SK-N-SH treated with all-trans-retinoic acid at 6 μM for 48 hours (cell line): Measurements from ENCODE around the gene CDC42EP5.
"Not testable (repeated sequence)": the region's sequence is repeated elsewhere in the genome, so short reads cannot be mapped to it uniquely, and the experiment has no call there.

ENCODE experiments used
- ATAC-seq: fragments of 200-7000 bp; cut with Tn5 transposase; 3 replicates; pipeline ENCODE4 v1.9.1; 2020; ENCODE audit warnings: mild to moderate bottlenecking, moderate library complexity
- BACH2 ChIP-seq: fragments of 250-450 bp; sonication (Bioruptor Pico); IDR thresholded peaks from 2 replicates; pipeline ENCODE4 v1.9.0; 2021; ENCODE audit warnings: mild to moderate bottlenecking, borderline replicate concordance
- CSDC2 ChIP-seq: fragments of 250-450 bp; sonication (Bioruptor Pico); IDR thresholded peaks from 2 replicates; pipeline ENCODE4 v1.5.0; 2020; ENCODE audit warnings: mild to moderate bottlenecking, moderate library complexity
- ESRRG ChIP-seq: fragments of 250-450 bp; sonication (Bioruptor Pico); IDR thresholded peaks from 2 replicates; pipeline ENCODE4 v1.6.1; 2021; ENCODE audit warnings: mild to moderate bottlenecking
- GLIS3 ChIP-seq: fragments of 250-450 bp; sonication (Bioruptor Pico); IDR thresholded peaks from 2 replicates; pipeline ENCODE4 v1.5.0; 2020; ENCODE audit warnings: mild to moderate bottlenecking, moderate library complexity
- ISL1 ChIP-seq: fragments of 250-450 bp; sonication (Bioruptor Pico); IDR thresholded peaks from 2 replicates; pipeline ENCODE4 v2.1.2; 2022; ENCODE audit warnings: mild to moderate bottlenecking, moderate library complexity
- OSR1 ChIP-seq: fragments of 250-450 bp; sonication (Bioruptor Pico); IDR thresholded peaks from 2 replicates; pipeline ENCODE4 v1.8.0; 2022; ENCODE audit warnings: moderate library complexity, mild to moderate bottlenecking, inconsistent platforms
- SNAI2 ChIP-seq: fragments of 250-450 bp; sonication (Bioruptor Pico); IDR thresholded peaks from 2 replicates; pipeline ENCODE4 v1.5.0; 2020; ENCODE audit warnings: mild to moderate bottlenecking, moderate library complexity
- TCF4 ChIP-seq: fragments of 250-450 bp; sonication (Bioruptor Pico); IDR thresholded peaks from 2 replicates; pipeline ENCODE4 v1.8.0; 2021; ENCODE audit warnings: mild to moderate bottlenecking, moderate library complexity, borderline replicate concordance
- TOX ChIP-seq: fragments of 250-450 bp; sonication (Bioruptor Pico); IDR thresholded peaks from 2 replicates; pipeline ENCODE4 v1.8.0; 2021; ENCODE audit warnings: mild to moderate bottlenecking, moderate library complexity, borderline replicate concordance
- ZFP30 ChIP-seq: fragments of 450-650 bp; formaldehyde crosslinking; IDR thresholded peaks from 2 replicates; pipeline ENCODE4 v1.5.0; 2022; ENCODE audit warnings: mild to moderate bottlenecking, moderate library complexity
- ZNF565 ChIP-seq: fragments of 450-650 bp; formaldehyde crosslinking; conservative IDR thresholded peaks from 2 replicates; pipeline ENCODE4 v1.5.0; 2020; ENCODE audit warnings: low read depth, mild to moderate bottlenecking, moderate library complexity
- ZNF70 ChIP-seq: fragments of 450-650 bp; formaldehyde crosslinking; IDR thresholded peaks from 2 replicates; pipeline ENCODE4 v1.5.0; 2020; ENCODE audit warnings: mild to moderate bottlenecking, moderate library complexity
- ZNF8 ChIP-seq: fragments of 450-650 bp; formaldehyde crosslinking; IDR thresholded peaks from 2 replicates; pipeline ENCODE4 v1.5.0; 2020; ENCODE audit warnings: mild to moderate bottlenecking, moderate library complexity
- TF ChIP-seq, protein P1 (sequence below): fragments of 250-450 bp; sonication (Bioruptor Pico); IDR thresholded peaks from 2 replicates; pipeline ENCODE4 v1.8.0; 2020; ENCODE audit warnings: mild to moderate bottlenecking, moderate library complexity, borderline replicate concordance
- TF ChIP-seq, protein P2 (sequence below): fragments of 250-450 bp; sonication (Bioruptor Pico); IDR thresholded peaks from 2 replicates; pipeline ENCODE4 v1.8.0; 2021; ENCODE audit warnings: low read depth, mild to moderate bottlenecking, moderate library complexity, borderline replicate concordance
- TF ChIP-seq, protein P3 (sequence below): fragments of 250-450 bp; sonication (Bioruptor Pico); IDR thresholded peaks from 2 replicates; pipeline ENCODE4 v1.5.1; 2021; ENCODE audit warnings: mild to moderate bottlenecking, moderate library complexity
- TF ChIP-seq, protein P4 (sequence below): fragments of 250-450 bp; sonication (Bioruptor Pico); IDR thresholded peaks from 2 replicates; pipeline ENCODE4 v1.5.1; 2020; ENCODE audit warnings: low read depth, mild to moderate bottlenecking, moderate library complexity

Gene CDC42EP5

DNA sequence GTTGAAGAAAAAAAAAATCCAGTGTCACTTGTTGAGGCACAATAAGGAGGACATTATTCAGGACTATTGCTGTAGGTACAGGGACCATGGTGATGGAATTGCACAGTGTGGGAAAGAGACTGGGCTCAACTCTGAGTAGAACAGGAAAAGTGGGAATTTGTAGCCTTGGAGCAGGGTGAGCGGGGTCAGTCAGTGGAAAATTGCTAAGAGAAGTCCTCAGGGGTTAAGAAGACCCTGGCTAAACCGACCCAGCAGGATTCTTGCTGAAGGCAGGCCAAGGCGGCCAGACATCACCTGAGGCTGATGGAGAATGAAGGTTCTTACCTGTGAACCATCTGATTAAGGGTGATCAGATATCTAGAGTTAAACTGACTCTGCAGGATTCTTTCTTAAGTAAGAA lies 42.1 kb upstream of the CDC42EP5 start:
- TF ChIP-seq, protein P1, sequence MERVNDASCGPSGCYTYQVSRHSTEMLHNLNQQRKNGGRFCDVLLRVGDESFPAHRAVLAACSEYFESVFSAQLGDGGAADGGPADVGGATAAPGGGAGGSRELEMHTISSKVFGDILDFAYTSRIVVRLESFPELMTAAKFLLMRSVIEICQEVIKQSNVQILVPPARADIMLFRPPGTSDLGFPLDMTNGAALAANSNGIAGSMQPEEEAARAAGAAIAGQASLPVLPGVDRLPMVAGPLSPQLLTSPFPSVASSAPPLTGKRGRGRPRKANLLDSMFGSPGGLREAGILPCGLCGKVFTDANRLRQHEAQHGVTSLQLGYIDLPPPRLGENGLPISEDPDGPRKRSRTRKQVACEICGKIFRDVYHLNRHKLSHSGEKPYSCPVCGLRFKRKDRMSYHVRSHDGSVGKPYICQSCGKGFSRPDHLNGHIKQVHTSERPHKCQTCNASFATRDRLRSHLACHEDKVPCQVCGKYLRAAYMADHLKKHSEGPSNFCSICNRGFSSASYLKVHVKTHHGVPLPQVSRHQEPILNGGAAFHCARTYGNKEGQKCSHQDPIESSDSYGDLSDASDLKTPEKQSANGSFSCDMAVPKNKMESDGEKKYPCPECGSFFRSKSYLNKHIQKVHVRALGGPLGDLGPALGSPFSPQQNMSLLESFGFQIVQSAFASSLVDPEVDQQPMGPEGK: no peak
- TF ChIP-seq ZNF565 (CRISPR knock-in tag) (no peak), CSDC2 (CRISPR knock-in tag) (no peak), ZNF8 (no peak), ZNF70 (CRISPR knock-in tag) (no peak), ZFP30 (CRISPR knock-in tag) (no peak), ISL1 (CRISPR knock-in tag) (no peak), OSR1 (CRISPR knock-in tag) (no peak), TOX (CRISPR knock-in tag) (no peak), GLIS3 (CRISPR knock-in tag) (no peak)

DNA sequence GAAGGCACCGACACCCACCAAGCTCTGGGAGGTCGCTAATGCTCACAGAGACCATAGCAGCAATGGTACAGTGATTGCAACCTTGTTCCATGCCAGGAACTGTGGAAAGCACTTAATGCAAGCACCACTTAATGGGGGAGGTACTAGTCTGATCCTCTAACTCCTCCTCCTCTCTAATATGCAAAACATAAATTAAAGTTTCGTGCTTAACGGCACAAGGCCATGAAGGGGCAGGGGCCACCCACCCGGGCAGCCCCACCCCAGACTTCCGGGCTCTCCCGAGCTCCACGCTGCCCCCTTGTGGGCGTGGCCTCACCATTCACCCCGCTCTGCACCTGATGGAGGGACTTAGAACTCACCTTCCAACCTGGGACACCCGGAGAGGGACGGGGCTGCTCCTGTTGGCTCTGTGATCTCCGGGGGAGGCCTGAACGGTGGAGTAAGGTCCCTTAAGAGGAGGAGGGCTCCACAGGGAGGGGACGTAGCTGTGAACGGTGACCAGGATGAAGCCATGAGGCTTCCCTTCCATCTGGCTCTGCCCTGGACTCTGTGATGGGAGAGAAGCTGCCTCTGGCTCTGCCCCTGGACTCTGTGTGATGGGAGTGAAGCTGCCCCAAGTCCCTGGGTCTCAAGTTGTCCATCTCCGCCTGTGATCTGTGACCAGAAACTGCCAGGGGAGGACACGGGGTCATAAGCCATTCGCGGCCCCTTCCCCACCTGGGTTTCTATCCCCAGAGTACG lies 36.3 kb upstream of the CDC42EP5 start:
- peak; percentile 43; the same call in 2 of the 3 replicates for ATAC-seq

More for the DNA sequence above, 42.1 kb upstream of the CDC42EP5 start:
- no peak for ATAC-seq

DNA sequence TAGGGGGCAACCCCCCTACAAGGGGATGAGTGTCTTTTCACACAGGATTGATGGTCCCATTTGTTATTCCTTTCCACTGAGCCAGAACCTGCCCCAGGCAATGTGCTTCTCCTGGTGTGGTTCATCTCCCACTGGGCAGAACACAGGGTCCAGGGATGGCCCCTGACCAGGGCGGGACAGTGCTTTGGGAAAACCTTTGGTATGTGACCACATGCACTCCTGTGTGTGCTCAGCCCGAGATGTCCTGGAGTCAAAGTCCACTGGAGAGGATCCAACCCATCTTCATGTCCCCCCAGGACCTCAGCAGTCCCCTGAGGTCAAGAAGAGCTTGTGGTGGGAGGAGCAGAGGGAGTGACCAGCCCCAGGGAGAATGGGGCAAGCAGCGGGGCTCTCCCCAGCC lies 35.4 kb upstream of the CDC42EP5 start:
- not testable (repeated sequence) for ATAC-seq

DNA sequence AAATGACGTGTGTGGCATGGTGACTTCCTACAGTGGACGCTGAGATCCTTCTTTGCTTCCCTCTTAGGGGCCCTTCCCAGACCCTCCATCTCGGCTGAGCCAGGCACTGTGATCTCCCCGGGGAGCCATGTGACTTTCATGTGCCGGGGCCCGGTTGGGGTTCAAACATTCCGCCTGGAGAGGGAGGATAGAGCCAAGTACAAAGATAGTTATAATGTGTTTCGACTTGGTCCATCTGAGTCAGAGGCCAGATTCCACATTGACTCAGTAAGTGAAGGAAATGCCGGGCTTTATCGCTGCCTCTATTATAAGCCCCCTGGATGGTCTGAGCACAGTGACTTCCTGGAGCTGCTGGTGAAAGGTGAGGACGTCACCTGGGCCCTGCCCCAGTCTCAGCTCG lies 34.7 kb upstream of the CDC42EP5 start:
- TF ChIP-seq SNAI2 (CRISPR knock-in tag): no peak
- no peak for TF ChIP-seq ZNF8
- TF ChIP-seq, protein P2, sequence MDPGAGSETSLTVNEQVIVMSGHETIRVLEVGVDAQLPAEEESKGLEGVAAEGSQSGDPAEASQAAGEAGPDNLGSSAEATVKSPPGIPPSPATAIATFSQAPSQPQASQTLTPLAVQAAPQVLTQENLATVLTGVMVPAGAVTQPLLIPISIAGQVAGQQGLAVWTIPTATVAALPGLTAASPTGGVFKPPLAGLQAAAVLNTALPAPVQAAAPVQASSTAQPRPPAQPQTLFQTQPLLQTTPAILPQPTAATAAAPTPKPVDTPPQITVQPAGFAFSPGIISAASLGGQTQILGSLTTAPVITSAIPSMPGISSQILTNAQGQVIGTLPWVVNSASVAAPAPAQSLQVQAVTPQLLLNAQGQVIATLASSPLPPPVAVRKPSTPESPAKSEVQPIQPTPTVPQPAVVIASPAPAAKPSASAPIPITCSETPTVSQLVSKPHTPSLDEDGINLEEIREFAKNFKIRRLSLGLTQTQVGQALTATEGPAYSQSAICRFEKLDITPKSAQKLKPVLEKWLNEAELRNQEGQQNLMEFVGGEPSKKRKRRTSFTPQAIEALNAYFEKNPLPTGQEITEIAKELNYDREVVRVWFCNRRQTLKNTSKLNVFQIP (CRISPR knock-in tag): no peak
- TF ChIP-seq TOX (CRISPR knock-in tag): no peak
- TF ChIP-seq, protein P3, sequence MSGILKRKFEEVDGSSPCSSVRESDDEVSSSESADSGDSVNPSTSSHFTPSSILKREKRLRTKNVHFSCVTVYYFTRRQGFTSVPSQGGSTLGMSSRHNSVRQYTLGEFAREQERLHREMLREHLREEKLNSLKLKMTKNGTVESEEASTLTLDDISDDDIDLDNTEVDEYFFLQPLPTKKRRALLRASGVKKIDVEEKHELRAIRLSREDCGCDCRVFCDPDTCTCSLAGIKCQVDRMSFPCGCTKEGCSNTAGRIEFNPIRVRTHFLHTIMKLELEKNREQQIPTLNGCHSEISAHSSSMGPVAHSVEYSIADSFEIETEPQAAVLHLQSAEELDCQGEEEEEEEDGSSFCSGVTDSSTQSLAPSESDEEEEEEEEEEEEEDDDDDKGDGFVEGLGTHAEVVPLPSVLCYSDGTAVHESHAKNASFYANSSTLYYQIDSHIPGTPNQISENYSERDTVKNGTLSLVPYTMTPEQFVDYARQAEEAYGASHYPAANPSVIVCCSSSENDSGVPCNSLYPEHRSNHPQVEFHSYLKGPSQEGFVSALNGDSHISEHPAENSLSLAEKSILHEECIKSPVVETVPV: no peak
- TF ChIP-seq ZNF70 (CRISPR knock-in tag): no peak
- no peak for TF ChIP-seq ZNF565 (CRISPR knock-in tag)
- no peak for TF ChIP-seq OSR1 (CRISPR knock-in tag)
- TF ChIP-seq ISL1 (CRISPR knock-in tag): no peak
- no peak for TF ChIP-seq TCF4 (CRISPR knock-in tag)
- no peak for TF ChIP-seq ESRRG (CRISPR knock-in tag)
- TF ChIP-seq BACH2 (CRISPR knock-in tag): no peak
- no peak for TF ChIP-seq GLIS3 (CRISPR knock-in tag)
- no peak for TF ChIP-seq ZFP30 (CRISPR knock-in tag)
- TF ChIP-seq, protein P4, sequence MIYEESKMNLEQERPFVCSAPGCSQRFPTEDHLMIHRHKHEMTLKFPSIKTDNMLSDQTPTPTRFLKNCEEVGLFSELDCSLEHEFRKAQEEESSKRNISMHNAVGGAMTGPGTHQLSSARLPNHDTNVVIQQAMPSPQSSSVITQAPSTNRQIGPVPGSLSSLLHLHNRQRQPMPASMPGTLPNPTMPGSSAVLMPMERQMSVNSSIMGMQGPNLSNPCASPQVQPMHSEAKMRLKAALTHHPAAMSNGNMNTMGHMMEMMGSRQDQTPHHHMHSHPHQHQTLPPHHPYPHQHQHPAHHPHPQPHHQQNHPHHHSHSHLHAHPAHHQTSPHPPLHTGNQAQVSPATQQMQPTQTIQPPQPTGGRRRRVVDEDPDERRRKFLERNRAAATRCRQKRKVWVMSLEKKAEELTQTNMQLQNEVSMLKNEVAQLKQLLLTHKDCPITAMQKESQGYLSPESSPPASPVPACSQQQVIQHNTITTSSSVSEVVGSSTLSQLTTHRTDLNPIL (CRISPR knock-in tag): no peak
- no peak for ATAC-seq

DNA sequence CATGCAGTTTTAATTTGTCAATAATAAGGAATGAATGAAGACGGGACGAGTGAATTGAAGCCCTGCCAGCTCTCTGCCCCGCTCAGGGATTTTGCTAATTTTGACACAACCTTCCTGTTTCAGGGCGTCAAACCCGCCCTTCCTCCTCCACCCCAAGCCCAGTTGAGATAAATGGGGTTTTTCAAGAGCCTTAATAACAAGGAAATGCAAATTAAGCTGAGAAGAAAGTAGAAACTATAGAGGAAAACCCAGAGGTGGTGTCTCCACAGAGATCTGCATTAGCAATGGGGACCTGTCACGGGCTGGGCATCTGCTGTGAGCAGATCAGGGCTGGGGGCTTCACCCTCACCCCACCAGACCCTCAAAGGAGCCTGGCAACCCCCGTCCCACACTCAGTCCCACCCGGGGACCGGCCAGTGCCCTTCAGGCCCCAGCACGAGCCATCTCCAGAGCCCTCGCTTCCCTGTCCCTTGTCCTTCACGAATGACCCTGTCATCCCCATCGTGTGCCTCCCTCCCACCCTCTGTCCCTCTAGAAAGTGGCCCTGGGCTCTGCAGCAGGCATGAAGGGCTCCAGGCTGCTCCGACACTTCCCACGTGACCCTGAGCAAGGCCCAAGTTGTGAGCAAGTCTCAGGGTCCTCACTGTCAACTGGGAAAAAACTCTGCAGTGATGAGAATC lies 34.1 kb upstream of the CDC42EP5 start:
- ATAC-seq: not testable (repeated sequence)

DNA sequence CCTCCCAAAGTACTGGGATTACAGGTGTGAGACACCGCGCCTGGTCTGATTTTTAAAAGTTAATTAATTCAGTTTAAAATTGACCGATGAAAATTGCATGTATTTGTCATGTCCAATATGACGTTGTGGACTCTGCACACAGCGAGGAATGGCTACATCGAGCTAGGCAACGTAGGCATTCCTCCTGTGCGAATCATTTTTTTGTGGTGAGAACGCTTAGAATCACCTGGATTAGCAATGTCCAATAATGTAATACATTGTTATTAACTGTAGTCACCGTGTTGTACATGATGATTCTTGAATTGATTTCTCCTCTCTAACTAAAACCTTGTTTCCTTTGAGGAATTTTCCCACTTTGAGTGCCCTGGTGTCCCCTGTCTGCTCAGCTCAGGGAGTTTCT lies 33.0 kb upstream of the CDC42EP5 start:
- TF ChIP-seq SNAI2 (CRISPR knock-in tag) (no peak), GLIS3 (CRISPR knock-in tag) (no peak)
- TF ChIP-seq, protein P3: no peak
- no peak for ATAC-seq

DNA sequence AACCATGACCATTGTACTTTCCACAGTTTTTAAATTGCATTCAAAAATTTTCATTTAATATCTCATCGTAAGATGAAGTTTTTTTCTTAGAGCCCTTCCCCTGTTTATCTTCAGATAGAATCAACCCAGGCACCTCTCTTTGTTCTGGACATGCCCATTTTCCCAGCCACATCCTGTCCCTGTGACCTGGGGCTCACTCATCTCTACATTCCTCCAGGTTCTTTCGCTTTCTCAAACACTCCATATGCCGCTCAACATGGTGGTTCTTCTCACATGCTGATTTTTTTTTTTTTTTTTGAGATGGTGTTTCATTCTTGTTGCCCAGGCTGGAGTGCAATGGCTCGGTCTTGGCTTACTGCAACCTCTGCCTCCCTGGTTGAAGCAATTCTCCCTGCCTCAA lies 32.4 kb upstream of the CDC42EP5 start:
- not testable (repeated sequence) for ATAC-seq
